GM19438 (cell line): ENCODE results near the gene GRIA3.

Experiments
- ATAC-seq: cut with Tn5 transposase; IDR thresholded peaks from one replicate; pipeline ENCODE4 v1.9.1; 2021; ENCODE audit warnings: low read depth; ENCODE audit not compliant: unreplicated experiment

Gene GRIA3

DNA sequence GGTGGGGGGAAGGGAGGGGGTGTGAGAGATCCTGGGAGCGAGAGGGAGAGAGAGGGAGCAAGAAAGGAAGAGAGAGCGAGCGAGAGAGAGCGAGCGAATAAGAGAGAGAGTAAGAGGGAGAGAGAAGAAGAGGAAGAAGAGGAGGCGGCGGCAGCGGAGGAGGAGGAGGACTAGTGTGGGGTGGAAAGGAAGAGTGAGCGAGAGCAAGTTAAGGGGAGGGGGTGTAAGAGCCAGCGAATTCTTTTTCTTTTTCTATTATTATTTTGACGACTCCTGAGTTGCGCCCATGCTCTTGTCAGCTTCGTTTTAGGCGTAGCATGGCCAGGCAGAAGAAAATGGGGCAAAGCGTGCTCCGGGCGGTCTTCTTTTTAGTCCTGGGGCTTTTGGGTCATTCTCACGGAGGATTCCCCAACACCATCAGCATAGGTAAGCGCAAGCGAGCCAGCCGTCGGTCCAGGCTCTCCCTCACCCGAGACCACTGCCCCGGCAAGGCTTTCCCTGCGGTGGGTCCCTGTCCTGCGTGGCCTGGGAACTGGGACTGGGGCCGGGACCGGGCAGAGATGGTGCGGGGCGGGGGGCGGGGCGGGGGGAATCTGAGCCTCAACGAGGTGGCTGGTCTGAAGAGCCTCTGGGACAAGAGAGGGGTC lies at the start of gene GRIA3:
Gene GRIA3 (plus strand): TSS at position 60 of the 647 bp plus-strand sequence. CDS start 258 bp downstream, at position 318.
- ATAC-seq = no peak

DNA sequence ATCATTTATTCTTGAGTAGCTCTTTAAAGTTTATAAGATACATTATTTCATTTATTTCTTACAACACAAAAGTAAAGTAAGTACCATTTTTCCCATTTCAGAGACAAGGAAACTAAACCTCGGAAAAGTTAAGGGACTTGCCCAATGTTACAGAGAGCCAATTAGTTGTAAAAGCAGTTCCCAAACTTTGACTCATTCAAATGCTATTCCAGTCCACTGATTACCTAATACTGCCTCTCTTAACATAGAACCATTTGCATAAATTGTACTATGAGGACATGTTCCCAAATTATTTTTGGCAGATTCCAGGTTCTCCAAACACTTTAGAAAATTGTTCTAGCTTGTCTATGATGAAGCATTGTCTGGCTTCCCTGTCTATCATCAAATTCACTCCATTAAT lies 45.6 kb upstream of the GRIA3 start:
- no peak for ATAC-seq

DNA sequence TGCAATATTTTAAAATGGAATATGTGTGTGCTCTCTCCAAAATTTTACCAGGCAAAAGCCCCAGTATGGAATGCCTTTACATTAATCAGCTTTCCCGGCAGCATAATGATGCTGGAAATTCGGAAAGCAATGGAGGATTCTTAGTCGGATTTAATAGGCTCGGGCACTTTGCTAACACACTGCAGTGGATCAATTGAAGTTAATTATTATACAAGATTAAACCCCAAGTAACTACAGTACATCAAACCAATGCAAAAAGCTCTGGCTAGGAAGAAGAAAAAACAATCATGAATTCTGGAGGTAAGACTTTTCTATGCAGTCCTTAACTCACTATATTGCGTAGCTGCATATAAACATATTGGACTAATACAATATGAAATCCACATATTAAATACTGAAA lies 43.6 kb upstream of the GRIA3 start:
- no peak for ATAC-seq

DNA sequence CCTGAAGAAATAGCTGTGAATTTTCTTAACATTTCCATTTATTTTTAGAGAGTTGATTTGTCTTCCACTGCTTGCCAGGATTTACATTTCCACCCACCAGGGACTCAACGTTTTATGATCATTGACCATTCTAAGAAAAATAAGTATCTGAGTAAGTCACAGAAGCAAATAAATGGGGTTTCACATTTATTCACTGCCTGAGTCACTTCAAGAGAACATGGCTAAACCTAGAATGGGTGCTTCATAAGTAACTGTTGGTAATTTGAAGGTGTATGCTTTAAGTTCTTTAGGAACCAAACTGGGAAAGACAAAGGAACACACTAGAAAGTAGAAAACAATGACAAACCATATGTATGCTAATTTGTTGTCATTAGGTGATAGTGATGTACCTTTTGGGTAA lies 43.2 kb upstream of the GRIA3 start:
- ATAC-seq = no peak

DNA sequence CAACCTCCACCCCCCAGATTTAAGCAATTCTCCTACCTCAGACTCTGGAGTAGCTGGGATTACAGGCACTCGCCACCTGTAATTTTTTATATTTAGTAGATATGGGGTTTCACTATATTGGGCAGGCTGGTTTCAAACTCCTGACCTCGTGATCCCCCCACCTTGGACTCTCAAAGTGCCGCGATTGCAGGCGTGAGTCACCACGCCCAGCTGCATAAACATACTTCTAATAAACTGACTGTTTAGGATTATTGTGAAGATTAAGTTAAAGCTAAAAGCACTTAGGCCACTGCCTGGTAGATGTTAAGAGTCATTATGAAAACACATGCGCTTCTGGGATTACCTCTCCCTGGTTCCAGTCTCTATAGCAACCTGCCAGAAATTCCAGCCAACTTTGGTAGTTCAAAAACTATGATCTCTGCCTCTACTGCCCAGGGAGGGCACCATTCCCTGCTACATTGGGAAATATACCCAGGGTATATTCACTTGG lies 30.2 kb upstream of the GRIA3 start:
- ATAC-seq = no peak

DNA sequence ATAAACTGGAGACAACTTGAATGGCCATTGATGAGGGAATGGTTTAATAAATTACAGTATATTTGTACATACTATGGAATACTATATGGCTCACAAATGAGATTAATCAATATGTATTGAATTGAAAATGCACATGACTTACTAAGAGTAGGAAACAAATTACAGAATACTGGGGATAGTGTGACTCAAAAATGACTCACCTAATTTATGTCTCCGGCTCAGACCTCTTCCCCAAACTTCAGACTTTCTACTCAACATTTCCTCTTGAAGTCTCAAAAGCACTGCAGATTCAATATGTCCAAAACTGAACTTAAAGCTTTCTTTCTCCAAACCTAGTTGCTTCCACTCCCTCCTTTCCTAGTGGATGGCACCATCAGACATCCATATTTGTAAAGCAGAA lies 28.8 kb upstream of the GRIA3 start:
- no peak for ATAC-seq

DNA sequence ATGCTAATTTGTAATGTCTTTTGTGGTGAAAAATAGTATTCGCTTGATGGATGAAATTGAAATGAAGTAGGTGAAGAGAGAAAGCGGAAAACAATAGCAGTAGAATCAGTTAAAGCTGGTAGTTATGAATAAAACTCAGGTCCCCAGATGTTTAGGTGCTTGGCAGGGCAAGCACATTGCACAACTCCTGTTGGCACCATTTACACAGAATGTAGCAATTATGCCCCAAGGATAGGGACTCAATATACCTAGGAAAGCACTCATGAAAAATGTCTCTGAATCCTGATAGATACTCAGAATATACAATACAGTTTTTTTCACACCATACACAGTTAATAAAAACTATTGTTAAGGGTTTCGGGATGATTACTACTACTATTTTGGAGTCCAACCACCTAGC lies 26.5 kb upstream of the GRIA3 start:
- no peak for ATAC-seq

DNA sequence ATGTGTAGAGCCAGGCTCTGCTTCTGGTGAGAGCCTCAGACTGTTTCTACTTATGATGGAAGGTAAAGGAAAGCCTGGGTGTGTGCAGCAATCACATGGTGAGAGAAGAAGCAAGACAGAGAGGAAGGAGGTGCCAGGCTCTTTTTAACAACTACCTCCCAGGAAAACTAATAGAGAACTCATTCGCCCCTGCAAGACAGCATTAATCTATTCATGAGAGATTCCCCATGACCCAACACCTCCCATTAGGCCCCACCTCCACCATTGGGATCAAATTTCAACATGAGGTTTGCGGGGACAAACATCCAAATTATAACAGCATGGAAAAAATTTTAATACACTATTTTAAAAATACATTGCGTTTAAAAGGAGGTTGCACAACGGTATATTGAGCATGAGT lies 24.7 kb upstream of the GRIA3 start:
- ATAC-seq = no peak

DNA sequence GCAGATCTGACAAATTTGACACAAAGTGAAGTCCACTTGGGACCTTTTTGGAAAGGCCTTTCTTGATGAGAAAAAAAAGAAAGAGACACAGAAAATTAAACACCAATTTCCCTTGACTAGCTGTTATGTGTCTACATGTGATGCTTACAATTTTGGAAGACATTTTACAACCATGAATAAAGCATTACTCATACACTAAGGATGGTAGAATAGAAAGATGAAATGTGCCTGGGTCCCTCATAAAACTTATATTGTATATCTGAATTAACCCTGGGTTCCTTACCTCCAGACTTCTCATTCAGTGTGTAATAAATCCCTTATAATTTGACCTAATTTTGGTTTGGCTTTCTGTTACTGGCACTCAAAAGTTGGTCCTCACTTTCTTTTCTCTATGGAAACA lies 16.5 kb upstream of the GRIA3 start:
- no peak for ATAC-seq

DNA sequence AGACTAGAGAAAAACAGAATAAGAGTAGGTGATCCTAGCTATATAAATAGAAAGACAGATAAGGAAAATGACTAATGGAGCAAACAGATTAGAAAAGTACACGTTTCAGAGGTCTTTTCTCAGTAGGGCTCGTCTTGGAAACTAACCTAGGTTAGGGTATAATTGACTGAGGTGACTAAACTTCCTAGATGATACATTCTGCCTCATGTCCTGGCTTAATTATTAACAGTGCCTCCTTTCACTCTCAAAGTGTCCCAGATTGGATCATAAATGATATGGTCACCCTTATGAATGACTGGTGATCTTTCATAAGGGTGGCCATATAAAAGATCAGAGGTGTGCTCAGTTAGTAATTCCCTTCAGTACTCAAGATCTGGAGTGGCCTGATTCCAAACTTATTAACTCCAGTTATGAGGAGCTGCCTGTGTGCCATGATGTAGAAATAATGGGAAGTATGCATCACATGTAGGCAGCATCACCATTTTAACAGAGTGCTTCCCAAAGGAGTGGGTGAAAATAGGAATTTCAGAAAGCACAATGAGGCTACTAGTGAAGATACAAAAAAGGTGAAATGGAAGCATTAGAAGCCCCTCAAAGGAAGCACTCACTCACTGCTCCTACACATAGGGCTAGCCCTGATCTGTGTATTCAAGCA lies 14.7 kb upstream of the GRIA3 start:
- no peak for ATAC-seq

DNA sequence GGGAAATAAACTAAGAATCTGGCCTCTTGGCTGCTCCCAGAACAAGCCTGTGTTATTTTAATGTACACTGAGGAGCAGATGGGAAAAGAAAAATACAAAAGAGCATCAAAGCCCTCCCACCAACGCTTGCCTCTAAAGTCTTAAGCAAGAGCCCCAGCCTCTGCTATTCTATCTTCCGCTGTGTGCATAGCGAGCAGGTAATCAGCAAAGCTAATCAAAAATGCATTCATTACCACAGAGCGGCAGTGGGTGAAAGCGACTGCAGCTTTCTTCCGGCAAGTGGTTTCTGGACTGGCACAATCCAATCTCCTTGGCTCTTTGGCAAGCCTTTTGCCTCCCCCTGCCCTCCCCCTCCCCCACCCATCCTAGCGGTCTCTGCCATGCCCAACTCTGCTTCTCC lies 13.5 kb upstream of the GRIA3 start:
- ATAC-seq = no peak

DNA sequence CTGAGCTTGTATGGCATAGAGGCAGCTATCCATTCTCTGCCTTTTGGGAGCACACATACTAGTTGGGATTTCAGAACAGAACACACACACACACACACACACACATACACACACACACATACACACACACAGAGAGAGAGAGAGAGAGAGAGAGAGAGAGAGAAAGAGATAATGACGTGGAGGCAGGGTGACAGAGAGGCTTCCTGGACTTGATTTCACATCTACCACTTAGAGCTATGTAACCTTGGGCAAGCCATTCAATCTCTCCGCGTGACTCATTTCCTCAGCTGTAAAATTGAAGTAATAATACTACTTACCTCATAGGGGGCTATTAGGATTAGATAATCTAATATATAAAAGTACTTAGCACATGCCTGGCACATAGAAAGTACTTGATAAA lies 12.3 kb upstream of the GRIA3 start:
- ATAC-seq = no peak

DNA sequence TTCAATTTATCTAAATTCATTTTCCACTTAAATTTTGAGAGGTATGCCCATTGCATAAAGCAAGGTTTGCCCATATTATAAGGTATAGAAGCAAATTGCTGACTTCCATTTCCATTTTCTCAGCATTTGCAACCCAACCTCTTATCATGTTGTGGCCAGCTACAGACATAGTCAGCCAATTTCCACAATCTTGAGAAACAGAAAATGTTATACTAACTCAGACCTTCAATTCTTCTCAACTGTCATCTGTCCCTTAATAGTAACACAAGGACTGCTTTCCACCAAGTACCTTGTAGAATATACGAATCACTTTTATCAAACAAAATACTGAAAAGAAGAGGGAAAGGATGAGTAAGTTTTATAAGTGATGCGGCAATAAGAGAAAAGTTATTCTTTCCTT lies 11.2 kb upstream of the GRIA3 start:
- ATAC-seq = no peak

DNA sequence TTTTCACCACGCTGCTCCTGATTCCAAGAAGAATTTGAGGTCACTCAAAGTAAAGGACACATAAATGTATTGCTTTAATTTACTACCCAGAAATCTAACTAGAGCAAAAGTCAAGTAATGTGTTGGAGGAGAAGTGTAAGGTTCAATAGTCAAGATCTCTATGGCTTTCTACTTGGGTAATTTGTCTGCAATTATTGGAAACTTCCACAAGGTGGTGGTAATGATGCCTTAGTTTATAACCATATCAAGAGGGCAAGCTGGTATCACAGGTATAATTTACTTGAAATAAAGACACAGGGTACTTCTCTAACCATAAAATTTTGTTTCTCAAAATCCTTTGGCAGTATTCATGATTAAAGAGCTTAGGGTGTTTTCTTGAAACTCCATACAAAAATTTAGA lies 10.2 kb upstream of the GRIA3 start:
- ATAC-seq = no peak

DNA sequence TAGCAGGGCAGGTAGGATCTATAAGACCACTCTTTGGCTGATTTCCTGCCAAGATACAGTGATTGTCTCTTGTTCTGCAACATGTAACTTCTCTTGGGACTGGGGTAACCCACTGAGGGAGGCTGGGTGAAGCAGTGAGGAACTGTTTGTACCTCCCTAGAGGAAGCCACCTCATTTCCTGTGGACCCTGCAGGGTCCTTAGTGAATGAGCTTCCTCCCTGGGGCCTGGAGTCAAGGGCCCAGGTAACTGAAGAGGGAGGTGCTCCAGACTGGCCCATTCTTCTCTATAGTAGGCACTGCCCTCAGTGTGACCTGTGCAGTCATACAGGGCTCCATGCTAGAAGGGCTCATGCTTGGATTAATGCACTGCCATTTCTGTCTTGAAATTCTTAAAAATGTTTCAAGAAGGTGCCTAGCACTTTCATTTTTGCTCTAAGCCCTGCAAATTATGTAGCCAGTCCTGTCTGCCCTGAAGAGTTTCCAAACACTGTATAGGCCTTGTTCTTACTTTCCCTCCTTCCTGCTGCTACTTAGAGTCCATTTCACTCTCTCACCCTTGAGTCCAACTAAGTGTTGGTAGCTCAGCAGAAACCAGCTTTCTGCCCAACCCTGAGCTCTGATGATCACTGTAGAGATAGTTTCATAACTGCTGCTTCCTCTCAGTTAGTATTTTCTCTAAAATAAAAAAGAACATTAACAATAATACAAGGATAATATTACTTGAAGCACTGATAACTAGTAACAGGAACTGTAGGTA lies 8.5 kb upstream of the GRIA3 start:
- ATAC-seq = no peak

DNA sequence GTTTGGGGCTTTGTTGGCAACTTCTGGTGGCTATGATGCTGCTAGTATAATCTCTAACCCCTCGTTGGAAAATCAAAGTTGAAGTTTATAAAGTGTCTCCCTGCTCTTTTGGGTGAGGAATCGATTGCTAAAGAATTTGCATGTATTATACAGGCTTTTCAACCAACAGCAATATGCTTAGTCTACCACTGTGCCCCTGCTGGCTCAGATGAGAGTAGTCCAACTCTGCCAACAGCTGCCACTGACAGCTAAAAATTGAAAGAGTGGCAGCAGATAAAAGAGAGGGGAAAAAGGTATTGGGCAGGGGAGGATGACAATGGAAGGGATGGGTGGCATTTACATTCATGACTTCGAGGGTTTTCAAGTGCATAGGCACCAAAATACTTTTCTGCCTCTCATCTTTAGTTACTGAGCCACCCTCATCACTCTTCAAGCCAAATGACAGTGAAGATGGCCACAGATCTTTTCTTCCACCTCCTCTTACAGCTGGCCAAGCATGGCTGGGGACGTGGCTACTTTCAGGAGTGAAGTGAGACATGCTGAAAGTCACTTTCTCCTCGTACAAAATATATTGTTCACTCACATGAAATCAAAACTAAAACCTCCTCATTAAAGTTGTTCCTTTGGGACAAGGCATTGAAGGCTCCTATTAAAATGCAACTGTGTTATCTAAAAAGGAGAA lies 2.7 kb upstream of the GRIA3 start:
- no peak for ATAC-seq

DNA sequence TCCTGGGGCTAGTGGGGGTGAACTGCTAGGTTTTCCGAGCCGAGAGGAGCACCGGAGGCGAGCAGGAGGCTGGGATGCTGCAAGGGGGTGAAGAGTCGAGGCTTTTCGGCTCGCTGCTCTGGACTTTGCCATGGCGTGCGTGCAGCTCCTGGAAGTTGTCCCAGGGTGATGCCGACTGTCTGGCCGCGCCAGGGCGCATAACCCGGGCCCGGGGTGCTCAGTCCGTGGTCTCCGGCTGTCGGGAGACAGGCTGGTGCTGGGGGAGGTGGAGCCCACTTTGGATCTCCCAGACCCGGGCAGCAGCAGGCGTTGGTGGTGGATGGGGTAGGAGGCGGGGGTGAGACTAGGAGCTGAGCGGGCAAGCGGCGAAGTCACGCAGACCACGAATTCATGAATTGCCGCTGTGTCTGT lies 793 bp downstream of the GRIA3 start:
- ATAC-seq = no peak

DNA sequence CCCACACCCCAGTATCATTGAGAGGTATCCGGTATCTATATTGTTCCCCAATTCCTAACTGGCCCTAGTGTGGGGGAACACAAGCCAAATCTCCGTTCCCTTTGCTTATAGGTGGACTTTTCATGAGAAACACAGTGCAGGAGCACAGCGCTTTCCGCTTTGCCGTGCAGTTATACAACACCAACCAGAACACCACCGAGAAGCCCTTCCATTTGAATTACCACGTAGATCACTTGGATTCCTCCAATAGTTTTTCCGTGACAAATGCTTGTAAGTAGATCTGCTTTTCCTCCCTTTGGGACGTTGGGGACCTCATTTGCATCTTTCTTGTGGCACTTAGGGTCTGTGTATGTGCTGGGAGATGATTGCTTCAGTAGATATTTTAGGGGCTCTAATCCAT lies 1.6 kb downstream of the GRIA3 start:
- ATAC-seq = no peak

DNA sequence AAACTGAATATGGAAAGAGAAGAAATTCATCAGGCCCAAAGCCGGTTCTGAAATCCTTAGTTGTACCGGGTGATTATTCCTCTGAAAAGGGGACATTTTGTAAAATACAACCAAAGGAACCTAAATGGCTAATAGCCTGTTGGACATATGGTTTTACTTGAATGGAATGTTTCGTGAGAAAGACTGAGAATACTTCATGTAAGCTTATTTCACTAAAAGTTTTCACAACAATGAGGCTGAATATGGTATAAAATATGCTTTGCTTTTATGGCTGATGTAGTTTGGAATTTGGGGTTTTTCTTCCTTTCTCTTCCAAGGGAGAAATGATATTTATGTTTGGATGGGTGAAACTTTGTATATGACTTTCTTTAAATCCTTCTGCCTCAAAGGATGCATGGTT lies 2.7 kb downstream of the GRIA3 start:
- ATAC-seq = no peak

DNA sequence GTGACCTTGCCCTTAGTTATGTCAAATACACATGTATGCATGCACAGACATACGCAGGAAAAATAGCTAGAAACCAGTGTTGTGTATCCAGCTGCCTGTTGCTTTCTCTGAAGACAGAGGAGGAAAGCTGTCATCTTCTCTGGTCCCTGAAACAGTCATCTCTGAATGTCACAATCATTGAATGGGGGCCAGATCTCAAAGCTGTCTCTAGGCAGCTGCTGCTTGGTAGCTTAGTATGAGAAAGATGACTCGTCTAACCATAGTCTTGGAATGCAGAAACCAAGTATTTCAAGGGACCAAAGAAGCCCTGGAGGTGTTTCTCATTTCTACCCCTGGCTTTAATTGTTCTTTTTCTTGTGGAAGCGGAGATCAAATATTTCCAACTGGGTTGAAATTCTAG lies 4.0 kb downstream of the GRIA3 start:
- no peak for ATAC-seq

DNA sequence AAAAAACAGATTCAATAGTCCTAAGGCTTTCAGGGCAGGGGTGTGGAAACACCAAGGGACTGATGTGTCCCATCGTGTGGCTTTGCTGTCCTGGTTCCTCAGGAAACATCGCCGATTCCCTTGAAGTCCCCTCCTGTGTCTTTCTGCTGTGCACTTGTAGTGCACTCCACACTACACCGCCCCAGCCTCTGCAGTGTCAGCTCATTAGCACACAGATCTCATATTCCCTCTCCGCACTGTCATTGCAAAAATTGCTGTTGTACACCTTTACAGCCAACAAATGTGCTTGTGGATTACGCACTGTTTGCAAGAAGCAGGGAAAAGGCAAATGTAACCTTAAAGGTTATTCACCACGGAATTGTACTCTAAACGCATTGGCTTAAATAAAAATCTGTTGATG lies 5.3 kb downstream of the GRIA3 start:
- no peak for ATAC-seq
